ENCODE results near the gene PEDS1.

GRCh38 chr20:50110141-50111047 is 43.1 kb downstream of the PEDS1 start:
- TF ChIP-seq CTCF (IDR thresholded peaks at IDR 0.05) (no peak), POLR2A (IDR thresholded peaks at IDR 0.05) (no peak)
